ENCODE results near the gene SLC25A48. TPM values are rescaled to one million over a fixed set of nuclear protein-coding genes. Genes with fewer than 3 reads are reported as not detected.

SLC25A48 gene
- polyA plus RNA-seq, 1 donor (not counting 4 experiments of a cell fraction or from before 2014, with no cell fraction given): not detected

- dilution Hi-C loops (cut with MboI; ENCODE audit: extremely low pct_ligation_motif_present, low sequenced_read_pairs): loop anchor here (25.0 kb wide), 1 partner anchor 386 kb away; the partner anchor contains the start of gene TIFAB
- Histone ChIP-seq H3K4me2 (ENCODE audit: control insufficient read depth, extremely low read depth, insufficient read depth, low read depth, low read length) (no peak overlapping the region), H3K9me3 (ENCODE audit: control insufficient read depth, low read depth, low read length) (no peaks in the 10 kb centered on the region), H2AFZ (ENCODE audit: control insufficient read depth, low read length) (no peak overlapping the region), H4K20me1 (ENCODE audit: control insufficient read depth, extremely low read depth, insufficient read depth, low read length) (no peaks in the 10 kb centered on the region), H3K27me3 (ENCODE audit: control insufficient read depth, extremely low read depth, insufficient read depth, low read length) (no peaks in the 10 kb centered on the region), H3K27ac (ENCODE audit: control insufficient read depth, insufficient read depth, low read length) (no peak overlapping the region), H3K4me1 (ENCODE audit: control insufficient read depth, extremely low read depth, insufficient read depth, low read length) (peaks cover 5% of the 10 kb centered on the region), H3K36me3 (ENCODE audit: control insufficient read depth in 2 of 2, extremely low read depth in 1 of 2, insufficient read depth in 2 of 2, low read length in 2 of 2) (no peaks in the 10 kb centered on the region), H3K79me2 (ENCODE audit: control insufficient read depth, insufficient read depth, low read length) (no peaks in the 10 kb centered on the region), H3K4me3 (ENCODE audit: control insufficient read depth in 2 of 3, extremely low read depth in 1 of 3, insufficient read depth in 2 of 3, low read depth in 1 of 3, low read length in 3 of 3) (no peak overlapping the region), H3K9me1 (ENCODE audit: control insufficient read depth, extremely low read depth, insufficient read depth, low read length) (no peaks in the 10 kb centered on the region), H3K9ac (ENCODE audit: control insufficient read depth, extremely low read depth, insufficient read depth, low read length) (no peak overlapping the region)
- TF ChIP-seq CTCF (optimal IDR thresholded peaks at IDR 0.05 in 1 of 3, IDR thresholded peaks at IDR 0.05 in 1 of 3, conservative IDR thresholded peaks at IDR 0.05 in 1 of 3; ENCODE audit: extremely low read depth in 1 of 3, insufficient read depth in 2 of 3, low read length in 3 of 3) (no peak), EZH2 (IDR thresholded peaks at IDR 0.05; ENCODE audit: low read length) (no peak)
- DNase-seq (ENCODE audit: low read depth, low spot score) (no peak), FAIRE-seq (no peak)
Observed at GRCh38 chr5:135847976-135848375, 13.5 kb downstream of the SLC25A48 start.

- H3K4me1 ChIP-seq (ENCODE audit: control insufficient read depth, extremely low read depth, insufficient read depth, low read length): no peaks in the 10 kb centered on the region
- DNase-seq (ENCODE audit: low read depth, low spot score): no peak
- no peak overlapping the region for H3K9ac ChIP-seq (ENCODE audit: control insufficient read depth, extremely low read depth, insufficient read depth, low read length)
- H3K27ac ChIP-seq (ENCODE audit: control insufficient read depth, insufficient read depth, low read length): no peak overlapping the region
- dilution Hi-C loops (cut with MboI; ENCODE audit: extremely low pct_ligation_motif_present, low sequenced_read_pairs): no loop called here
- H3K4me2 ChIP-seq (ENCODE audit: control insufficient read depth, extremely low read depth, insufficient read depth, low read depth, low read length): no peak overlapping the region
- no peaks in the 10 kb centered on the region for H3K9me1 ChIP-seq (ENCODE audit: control insufficient read depth, extremely low read depth, insufficient read depth, low read length)
- no peaks in the 10 kb centered on the region for H3K79me2 ChIP-seq (ENCODE audit: control insufficient read depth, insufficient read depth, low read length)
- H3K9me3 ChIP-seq (ENCODE audit: control insufficient read depth, low read depth, low read length): no peaks in the 10 kb centered on the region
- H3K36me3 ChIP-seq (ENCODE audit: control insufficient read depth in 2 of 2, extremely low read depth in 1 of 2, insufficient read depth in 2 of 2, low read length in 2 of 2): no peaks in the 10 kb centered on the region
- no peak overlapping the region for H2AFZ ChIP-seq (ENCODE audit: control insufficient read depth, low read length)
- H4K20me1 ChIP-seq (ENCODE audit: control insufficient read depth, extremely low read depth, insufficient read depth, low read length): no peaks in the 10 kb centered on the region
- no peak overlapping the region for H3K4me3 ChIP-seq (ENCODE audit: control insufficient read depth in 2 of 3, extremely low read depth in 1 of 3, insufficient read depth in 2 of 3, low read depth in 1 of 3, low read length in 3 of 3)
- no peaks in the 10 kb centered on the region for H3K27me3 ChIP-seq (ENCODE audit: control insufficient read depth, extremely low read depth, insufficient read depth, low read length)
- no peak for TF ChIP-seq EZH2 (IDR thresholded peaks at IDR 0.05; ENCODE audit: low read length)
- no peak for TF ChIP-seq CTCF (optimal IDR thresholded peaks at IDR 0.05 in 1 of 3, IDR thresholded peaks at IDR 0.05 in 1 of 3, conservative IDR thresholded peaks at IDR 0.05 in 1 of 3; ENCODE audit: extremely low read depth in 1 of 3, insufficient read depth in 2 of 3, low read length in 3 of 3)
- no peak for FAIRE-seq
Observed at GRCh38 chr5:135850231-135850630, 15.8 kb downstream of the SLC25A48 start.

Measured in keratinocyte (primary cell).